ENCODE results near the gene GOLGA8Q.
"Not testable (repeated sequence)": the region's sequence is repeated elsewhere in the genome, so short reads cannot be mapped to it uniquely, and the experiment has no call there.

GOLGA8Q gene

GRCh38 chr15:30551750-30552149 lies at the start of gene GOLGA8Q:
TSS of gene GOLGA8Q (plus strand) at chr15:30552050. CDS start at chr15:30552078, 28 bp downstream.
- H3K4me3 ChIP-seq (ENCODE audit: low read length); H3K27ac ChIP-seq (ENCODE audit: low read length); H3K4me1 ChIP-seq (ENCODE audit: insufficient read depth, low read length); H3K9me3 ChIP-seq (ENCODE audit: insufficient read depth, low read depth, low read length); H3K9ac ChIP-seq (ENCODE audit: low read depth, low read length); H3K27me3 ChIP-seq (ENCODE audit: insufficient read depth, low read length); H3K36me3 ChIP-seq (ENCODE audit: insufficient read depth, low read depth, low read length): not testable (repeated sequence)

- not testable (repeated sequence) for H3K36me3 ChIP-seq (ENCODE audit: insufficient read depth, low read depth, low read length); H3K9ac ChIP-seq (ENCODE audit: low read depth, low read length); H3K27me3 ChIP-seq (ENCODE audit: insufficient read depth, low read length); H3K27ac ChIP-seq (ENCODE audit: low read length); H3K9me3 ChIP-seq (ENCODE audit: insufficient read depth, low read depth, low read length); H3K4me1 ChIP-seq (ENCODE audit: insufficient read depth, low read length); H3K4me3 ChIP-seq (ENCODE audit: low read length)
Observed at GRCh38 chr15:30502904-30503781, 48.7 kb upstream of the GOLGA8Q start.

GRCh38 chr15:30504162-30504843 lies 47.5 kb upstream of the GOLGA8Q start:
- not testable (repeated sequence) for H3K9ac ChIP-seq (ENCODE audit: low read depth, low read length); H3K4me3 ChIP-seq (ENCODE audit: low read length); H3K4me1 ChIP-seq (ENCODE audit: insufficient read depth, low read length); H3K27ac ChIP-seq (ENCODE audit: low read length); H3K9me3 ChIP-seq (ENCODE audit: insufficient read depth, low read depth, low read length); H3K27me3 ChIP-seq (ENCODE audit: insufficient read depth, low read length); H3K36me3 ChIP-seq (ENCODE audit: insufficient read depth, low read depth, low read length)

- H3K9ac ChIP-seq (ENCODE audit: low read depth, low read length); H3K4me3 ChIP-seq (ENCODE audit: low read length); H3K36me3 ChIP-seq (ENCODE audit: insufficient read depth, low read depth, low read length); H3K27me3 ChIP-seq (ENCODE audit: insufficient read depth, low read length); H3K27ac ChIP-seq (ENCODE audit: low read length); H3K9me3 ChIP-seq (ENCODE audit: insufficient read depth, low read depth, low read length); H3K4me1 ChIP-seq (ENCODE audit: insufficient read depth, low read length): not testable (repeated sequence)
Observed at GRCh38 chr15:30514545-30514944, 37.3 kb upstream of the GOLGA8Q start.

- not testable (repeated sequence) for H3K27me3 ChIP-seq (ENCODE audit: insufficient read depth, low read length); H3K27ac ChIP-seq (ENCODE audit: low read length); H3K36me3 ChIP-seq (ENCODE audit: insufficient read depth, low read depth, low read length); H3K4me1 ChIP-seq (ENCODE audit: insufficient read depth, low read length); H3K9me3 ChIP-seq (ENCODE audit: insufficient read depth, low read depth, low read length); H3K4me3 ChIP-seq (ENCODE audit: low read length); H3K9ac ChIP-seq (ENCODE audit: low read depth, low read length)
Observed at GRCh38 chr15:30523453-30524243, 28.2 kb upstream of the GOLGA8Q start.

GRCh38 chr15:30525912-30526311 lies 25.9 kb upstream of the GOLGA8Q start:
- not testable (repeated sequence) for H3K9ac ChIP-seq (ENCODE audit: low read depth, low read length); H3K27me3 ChIP-seq (ENCODE audit: insufficient read depth, low read length); H3K27ac ChIP-seq (ENCODE audit: low read length); H3K4me3 ChIP-seq (ENCODE audit: low read length); H3K9me3 ChIP-seq (ENCODE audit: insufficient read depth, low read depth, low read length); H3K4me1 ChIP-seq (ENCODE audit: insufficient read depth, low read length); H3K36me3 ChIP-seq (ENCODE audit: insufficient read depth, low read depth, low read length)

GRCh38 chr15:30529049-30529448 lies 22.8 kb upstream of the GOLGA8Q start:
- H3K27ac ChIP-seq (ENCODE audit: low read length); H3K4me1 ChIP-seq (ENCODE audit: insufficient read depth, low read length); H3K36me3 ChIP-seq (ENCODE audit: insufficient read depth, low read depth, low read length); H3K27me3 ChIP-seq (ENCODE audit: insufficient read depth, low read length); H3K9ac ChIP-seq (ENCODE audit: low read depth, low read length); H3K9me3 ChIP-seq (ENCODE audit: insufficient read depth, low read depth, low read length); H3K4me3 ChIP-seq (ENCODE audit: low read length): not testable (repeated sequence)

- H3K9ac ChIP-seq (ENCODE audit: low read depth, low read length); H3K27ac ChIP-seq (ENCODE audit: low read length); H3K4me3 ChIP-seq (ENCODE audit: low read length); H3K36me3 ChIP-seq (ENCODE audit: insufficient read depth, low read depth, low read length); H3K9me3 ChIP-seq (ENCODE audit: insufficient read depth, low read depth, low read length); H3K27me3 ChIP-seq (ENCODE audit: insufficient read depth, low read length); H3K4me1 ChIP-seq (ENCODE audit: insufficient read depth, low read length): not testable (repeated sequence)
Observed at GRCh38 chr15:30566949-30567348, 15.1 kb downstream of the GOLGA8Q start.

GRCh38 chr15:30573012-30573491 lies 21.2 kb downstream of the GOLGA8Q start:
- H3K27me3 ChIP-seq (ENCODE audit: insufficient read depth, low read length); H3K9me3 ChIP-seq (ENCODE audit: insufficient read depth, low read depth, low read length); H3K4me1 ChIP-seq (ENCODE audit: insufficient read depth, low read length); H3K9ac ChIP-seq (ENCODE audit: low read depth, low read length); H3K27ac ChIP-seq (ENCODE audit: low read length); H3K4me3 ChIP-seq (ENCODE audit: low read length); H3K36me3 ChIP-seq (ENCODE audit: insufficient read depth, low read depth, low read length): not testable (repeated sequence)

GRCh38 chr15:30579394-30579970 lies 27.6 kb downstream of the GOLGA8Q start:
- H3K27ac ChIP-seq (ENCODE audit: low read length); H3K9me3 ChIP-seq (ENCODE audit: insufficient read depth, low read depth, low read length); H3K27me3 ChIP-seq (ENCODE audit: insufficient read depth, low read length); H3K4me1 ChIP-seq (ENCODE audit: insufficient read depth, low read length); H3K4me3 ChIP-seq (ENCODE audit: low read length); H3K36me3 ChIP-seq (ENCODE audit: insufficient read depth, low read depth, low read length); H3K9ac ChIP-seq (ENCODE audit: low read depth, low read length): not testable (repeated sequence)

GRCh38 chr15:30580716-30581115 lies 28.9 kb downstream of the GOLGA8Q start:
- H3K9ac ChIP-seq (ENCODE audit: low read depth, low read length); H3K9me3 ChIP-seq (ENCODE audit: insufficient read depth, low read depth, low read length); H3K4me1 ChIP-seq (ENCODE audit: insufficient read depth, low read length); H3K4me3 ChIP-seq (ENCODE audit: low read length); H3K27me3 ChIP-seq (ENCODE audit: insufficient read depth, low read length); H3K36me3 ChIP-seq (ENCODE audit: insufficient read depth, low read depth, low read length); H3K27ac ChIP-seq (ENCODE audit: low read length): not testable (repeated sequence)

Measured in iPS-20b (cell line).